C1 segment of cervical spinal cord (tissue), 14 donors: Measurements from ENCODE around the gene UBXN4.
"Not testable (repeated sequence)": the region's sequence is repeated elsewhere in the genome, so short reads cannot be mapped to it uniquely, and the experiment has no call there.

ENCODE experiments used
- DNase-seq, 14 donors: peaks; one replicate each; lab custom pipeline; 2025; lab: John Stamatoyannopoulos, UW

UBXN4 gene

GRCh38 chr2:135762022-135762421 is 20.4 kb downstream of the UBXN4 start:
- DNase-seq = no peak

GRCh38 chr2:135762530-135762929 is 20.9 kb downstream of the UBXN4 start:
- DNase-seq = no peak

- no peak for DNase-seq
Observed at GRCh38 chr2:135768863-135769262, 27.2 kb downstream of the UBXN4 start.

- DNase-seq = no peak
Observed at GRCh38 chr2:135773319-135773718, 31.7 kb downstream of the UBXN4 start.

- DNase-seq = no peak
Observed at GRCh38 chr2:135773917-135774316, 32.3 kb downstream of the UBXN4 start.

- DNase-seq = no peak
Observed at GRCh38 chr2:135775420-135775819, 33.8 kb downstream of the UBXN4 start.

GRCh38 chr2:135776367-135776766 is 34.7 kb downstream of the UBXN4 start:
- DNase-seq = no peak

- no peak for DNase-seq
Observed at GRCh38 chr2:135782231-135782630, 40.6 kb downstream of the UBXN4 start.

GRCh38 chr2:135783439-135783838 is 41.8 kb downstream of the UBXN4 start:
- DNase-seq = no peak

GRCh38 chr2:135785032-135785431 is 43.4 kb downstream of the UBXN4 start:
- no peak for DNase-seq

- DNase-seq = no peak
Observed at GRCh38 chr2:135786823-135787222, 45.2 kb downstream of the UBXN4 start.

GRCh38 chr2:135790423-135790822 is 48.8 kb downstream of the UBXN4 start:
- no peak for DNase-seq

GRCh38 chr2:135791418-135792190 is 49.9 kb downstream of the UBXN4 start:
- DNase-seq = no peak

- DNase-seq = no peak
Observed at GRCh38 chr2:135792401-135793150, 50.9 kb downstream of the UBXN4 start.

GRCh38 chr2:135795641-135796040 is 54.0 kb downstream of the UBXN4 start:
- DNase-seq = not testable (repeated sequence)

GRCh38 chr2:135796606-135797005 is 55.0 kb downstream of the UBXN4 start:
- DNase-seq = no peak

- DNase-seq = peak in 5 of 14 donors; percentile 0 to 28 (median 9)
Observed at GRCh38 chr2:135797497-135798274, 56.0 kb downstream of the UBXN4 start.

- no peak for DNase-seq
Observed at GRCh38 chr2:135798275-135798705, 56.6 kb downstream of the UBXN4 start.

- no peak for DNase-seq
Observed at GRCh38 chr2:135798762-135799161, 57.1 kb downstream of the UBXN4 start.

- DNase-seq = no peak
Observed at GRCh38 chr2:135799738-135800137, 58.1 kb downstream of the UBXN4 start.

- DNase-seq = no peak
Observed at GRCh38 chr2:135800513-135801460, 59.1 kb downstream of the UBXN4 start.
